ENCODE results near the gene OR5L1.

DNA sequence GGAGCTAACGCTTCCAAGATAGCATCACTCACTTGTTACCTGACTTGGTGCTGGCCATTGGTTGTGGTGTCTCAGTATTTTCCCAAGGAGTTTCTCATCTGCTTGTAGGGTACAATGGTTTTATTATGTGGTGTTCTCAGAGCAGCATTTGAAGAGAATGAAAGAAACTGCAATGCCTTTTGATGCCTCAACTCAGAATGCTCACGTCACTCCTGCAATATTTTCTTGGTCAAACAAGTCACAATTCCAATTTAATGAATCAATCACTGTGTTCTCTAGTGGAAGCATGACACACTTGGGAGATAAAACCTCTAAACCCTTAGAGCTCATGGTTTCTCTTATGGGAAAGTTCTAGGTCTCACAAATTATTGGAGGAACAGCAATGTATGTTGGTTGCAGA, 17.8 kb upstream of the OR5L1 start:
- TF ChIP-seq, protein P1, sequence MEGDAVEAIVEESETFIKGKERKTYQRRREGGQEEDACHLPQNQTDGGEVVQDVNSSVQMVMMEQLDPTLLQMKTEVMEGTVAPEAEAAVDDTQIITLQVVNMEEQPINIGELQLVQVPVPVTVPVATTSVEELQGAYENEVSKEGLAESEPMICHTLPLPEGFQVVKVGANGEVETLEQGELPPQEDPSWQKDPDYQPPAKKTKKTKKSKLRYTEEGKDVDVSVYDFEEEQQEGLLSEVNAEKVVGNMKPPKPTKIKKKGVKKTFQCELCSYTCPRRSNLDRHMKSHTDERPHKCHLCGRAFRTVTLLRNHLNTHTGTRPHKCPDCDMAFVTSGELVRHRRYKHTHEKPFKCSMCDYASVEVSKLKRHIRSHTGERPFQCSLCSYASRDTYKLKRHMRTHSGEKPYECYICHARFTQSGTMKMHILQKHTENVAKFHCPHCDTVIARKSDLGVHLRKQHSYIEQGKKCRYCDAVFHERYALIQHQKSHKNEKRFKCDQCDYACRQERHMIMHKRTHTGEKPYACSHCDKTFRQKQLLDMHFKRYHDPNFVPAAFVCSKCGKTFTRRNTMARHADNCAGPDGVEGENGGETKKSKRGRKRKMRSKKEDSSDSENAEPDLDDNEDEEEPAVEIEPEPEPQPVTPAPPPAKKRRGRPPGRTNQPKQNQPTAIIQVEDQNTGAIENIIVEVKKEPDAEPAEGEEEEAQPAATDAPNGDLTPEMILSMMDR (IDR thresholded peaks at IDR 0.05), result no peak
- TF ChIP-seq POLR2AphosphoS5 (IDR thresholded peaks at IDR 0.05), result no peak
